Naive B cell (primary cell): ENCODE measurements around the gene LYPD4. TPM values are rescaled to one million over a fixed set of nuclear protein-coding genes. Genes with fewer than 3 reads are reported as not detected.
"Not testable (repeated sequence)": the region's sequence is repeated elsewhere in the genome, so short reads cannot be mapped to it uniquely, and the experiment has no call there.

Experiments
- ATAC-seq, 2 donors: fragments of 150-1000 bp; cut with Tn5 transposase; 2 replicates each; pipeline ENCODE4 v1.10.0; 2021; ENCODE audit warnings: low read depth in 2 of 2, mild to moderate bottlenecking in 2 of 2, moderate library complexity in 2 of 2
- DNase-seq: peaks from one replicate; pipeline ENCODE4 v3.0.0; 2022
- H3K27ac Mint-ChIP-seq, 6 donors: one replicate each; pipeline ENCODE4 v1.8.0; 2020 to 2022; ENCODE audit warnings: mild to moderate bottlenecking in 6 of 6, mixed read lengths in 6 of 6, moderate library complexity in 5 of 6, inconsistent platforms in 2 of 6
- H3K27me3 Mint-ChIP-seq, 3 donors: one replicate each; pipeline ENCODE4 v1.8.0; 2021 to 2022; ENCODE audit warnings: mixed read lengths in 3 of 3, mild to moderate bottlenecking in 1 of 3
- H3K36me3 Mint-ChIP-seq, 2 donors: one replicate each; pipeline ENCODE4 v1.8.0; 2020 to 2022; ENCODE audit warnings: mixed read lengths in 2 of 2, inconsistent platforms in 1 of 2, mild to moderate bottlenecking in 1 of 2
- H3K4me1 Mint-ChIP-seq, 3 donors: one replicate each; pipeline ENCODE4 v1.8.0; 2020 to 2022; ENCODE audit warnings: mixed read lengths in 3 of 3, inconsistent platforms in 1 of 3, mild to moderate bottlenecking in 1 of 3, moderate library complexity in 1 of 3
- H3K4me3 Mint-ChIP-seq, 8 donors: one replicate each; pipeline ENCODE4 v1.8.0; 2020 to 2022; ENCODE audit warnings: mild to moderate bottlenecking in 8 of 8, mixed read lengths in 8 of 8, moderate library complexity in 8 of 8, inconsistent platforms in 2 of 8
- H3K9me3 Mint-ChIP-seq, 7 donors: one replicate each; pipeline ENCODE4 v1.8.0; 2020 to 2022; ENCODE audit warnings: mixed read lengths in 7 of 7, mild to moderate bottlenecking in 5 of 7, inconsistent platforms in 2 of 7, moderate library complexity in 1 of 7
- polyA plus RNA-seq, 6 donors: library from polyadenylated mRNA; unstranded; fragments of 300-500 nt; fragmentation: Illumina TruSeq; gene quantifications; one replicate each; pipeline ENCODE4 v1.2.3, GENCODE V29; 2021; ENCODE audit warnings: low read depth in 6 of 6

Gene LYPD4
- polyA plus RNA-seq, 6 donors from 2014 or later, result not detected

- Mint-ChIP-seq H3K27ac (peak overlapping the region in 1 of 6 donors; percentile 60), H3K4me1 (peaks cover 23 to 34% (median 30%) of the 10 kb centered on the region in 3 donors), H3K9me3 (no peaks in the 10 kb centered on the region), H3K4me3 (no peak overlapping the region), H3K27me3 (peaks cover 5 to 16% (median 12%) of the 10 kb centered on the region in 3 donors), H3K36me3 (no peaks in the 10 kb centered on the region)
- no peak for ATAC-seq
- no peak for DNase-seq
Observed at GRCh38 chr19:41799444-41800000, 45.0 kb downstream of the LYPD4 start.

- Mint-ChIP-seq H3K27me3 (peaks cover 10 to 30% (median 25%) of the 10 kb centered on the region in 3 donors), H3K27ac (no peak overlapping the region), H3K9me3 (no peaks in the 10 kb centered on the region)
Observed at GRCh38 chr19:41796901-41797300, 47.6 kb downstream of the LYPD4 start.

GRCh38 chr19:41796362-41796761, 48.1 kb downstream of the LYPD4 start, which contains the start of gene CEACAM3:
Gene CEACAM3, plus strand, starts transcription at chr19:41796587. Its CDS starts 91 bp downstream, at chr19:41796678.
- DNase-seq (no peak), ATAC-seq (no peak)
- no peak within 1 kb of the TSS for H3K4me3 Mint-ChIP-seq
- no peaks in the 10 kb centered on the region for H3K9me3 Mint-ChIP-seq
- peaks cover 10 to 33% (median 30%) of the 10 kb centered on the region in 3 donors for H3K27me3 Mint-ChIP-seq
- H3K27ac Mint-ChIP-seq, result no peak within 1 kb of the TSS
- H3K4me1 Mint-ChIP-seq, result peaks cover 2 to 12% (median 8%) of the 10 kb centered on the region in 3 donors
- H3K36me3 Mint-ChIP-seq, result no peaks in the 10 kb centered on the region

More at GRCh38 chr19:41796901-41797300, 47.6 kb downstream of the LYPD4 start:
- DNase-seq (no peak), ATAC-seq (no peak)
- no peaks in the 10 kb centered on the region for H3K36me3 Mint-ChIP-seq
- H3K4me3 Mint-ChIP-seq, result no peak overlapping the region
- H3K4me1 Mint-ChIP-seq, result peaks cover 7 to 17% (median 14%) of the 10 kb centered on the region in 3 donors

GRCh38 chr19:41795031-41795461, 49.4 kb downstream of the LYPD4 start:
- ATAC-seq (peak; percentile 91 to 96), DNase-seq (peak; percentile 53)
- Mint-ChIP-seq H3K4me1 (peaks cover 0 to 6% (median 6%) of the 10 kb centered on the region in 3 donors), H3K9me3 (no peaks in the 10 kb centered on the region), H3K27ac (peak overlapping the region in 1 of 6 donors; percentile 71), H3K36me3 (no peaks in the 10 kb centered on the region), H3K27me3 (peaks cover 10 to 33% (median 30%) of the 10 kb centered on the region in 3 donors), H3K4me3 (no peak overlapping the region)

- H3K27me3 Mint-ChIP-seq, result peaks cover 10 to 40% (median 40%) of the 10 kb centered on the region in 3 donors
- H3K4me1 Mint-ChIP-seq, result peaks cover 0 to 6% (median 6%) of the 10 kb centered on the region in 3 donors
- no peak overlapping the region for H3K4me3 Mint-ChIP-seq
- H3K36me3 Mint-ChIP-seq, result no peaks in the 10 kb centered on the region
- H3K27ac Mint-ChIP-seq, result no peak overlapping the region
- H3K9me3 Mint-ChIP-seq, result no peaks in the 10 kb centered on the region
- no peak for DNase-seq
- no peak for ATAC-seq
Observed at GRCh38 chr19:41793414-41793727, 51.1 kb downstream of the LYPD4 start.

- ATAC-seq (peak; percentile 53 to 56), DNase-seq (peak; percentile 19)
- no peaks in the 10 kb centered on the region for H3K36me3 Mint-ChIP-seq
- peak overlapping the region in 1 of 8 donors; percentile 37 for H3K4me3 Mint-ChIP-seq
- H3K27me3 Mint-ChIP-seq, result peaks cover 10 to 43% (median 42%) of the 10 kb centered on the region in 3 donors
- peak overlapping the region in 1 of 6 donors; percentile 38 for H3K27ac Mint-ChIP-seq
- H3K4me1 Mint-ChIP-seq, result peaks cover 0 to 6% (median 6%) of the 10 kb centered on the region in 3 donors
- H3K9me3 Mint-ChIP-seq, result no peaks in the 10 kb centered on the region
Observed at GRCh38 chr19:41792513-41793413, 51.7 kb downstream of the LYPD4 start.

- peaks cover 9 to 51% (median 50%) of the 10 kb centered on the region in 3 donors for H3K27me3 Mint-ChIP-seq
- not testable (repeated sequence) for H3K9me3 Mint-ChIP-seq, H3K36me3 Mint-ChIP-seq, ATAC-seq, H3K27ac Mint-ChIP-seq, H3K4me3 Mint-ChIP-seq, DNase-seq
- peaks cover 18 to 25% (median 19%) of the 10 kb centered on the region in 3 donors for H3K4me1 Mint-ChIP-seq
Observed at GRCh38 chr19:41789053-41789452, 55.4 kb downstream of the LYPD4 start.

GRCh38 chr19:41788518-41788917, 56.0 kb downstream of the LYPD4 start:
- not testable (repeated sequence) for H3K27ac Mint-ChIP-seq, H3K9me3 Mint-ChIP-seq, H3K36me3 Mint-ChIP-seq, DNase-seq, H3K4me3 Mint-ChIP-seq, ATAC-seq
- peaks cover 20 to 31% (median 24%) of the 10 kb centered on the region in 3 donors for H3K4me1 Mint-ChIP-seq
- H3K27me3 Mint-ChIP-seq, result peaks cover 9 to 51% (median 50%) of the 10 kb centered on the region in 3 donors

Other genes with a start within 250 kb of the LYPD4 start
- under 1 TPM in 1 of 6 donors, not detected in 5; 0.44 TPM for gene CEACAM4, start 217.6 kb downstream of the LYPD4 start, polyA plus RNA-seq
- not detected for gene CEACAM7, start 156.4 kb downstream of the LYPD4 start, polyA plus RNA-seq
- not detected for gene CEACAM5, start 136.1 kb downstream of the LYPD4 start, polyA plus RNA-seq
- not detected for gene CEACAM6, start 89.2 kb downstream of the LYPD4 start, polyA plus RNA-seq
- gene CEACAM3, start 48.1 kb downstream of the LYPD4 start, polyA plus RNA-seq, result not detected
- gene DMRTC2, start 359 bp upstream of the LYPD4 start, polyA plus RNA-seq, result not detected
- gene RPS19, start 15.6 kb upstream of the LYPD4 start, polyA plus RNA-seq, result 1,000 to 10,000 TPM; 4,276 to 8,441 (median 6,198) TPM
- 1,000 to 10,000 TPM; 3,426 to 4,601 (median 4,008) TPM for gene CD79A, start 32.6 kb upstream of the LYPD4 start, polyA plus RNA-seq
- gene ARHGEF1, start 38.5 kb upstream of the LYPD4 start, polyA plus RNA-seq, result 100 to 1,000 TPM; 110 to 220 (median 122) TPM
- not detected for gene ERFL, start 83.8 kb upstream of the LYPD4 start, polyA plus RNA-seq
- gene RABAC1, start 114.6 kb upstream of the LYPD4 start, polyA plus RNA-seq, result 100 to 1,000 TPM; 218 to 268 (median 245) TPM
- 1 to 10 TPM in 1 of 6 donors, under 1 TPM in 4, not detected in 1; 0.29 to 1.1 (median 0.45) TPM for gene ATP1A3, start 149.5 kb upstream of the LYPD4 start, polyA plus RNA-seq
- gene GRIK5, start 225.5 kb upstream of the LYPD4 start, polyA plus RNA-seq, result not detected
- 10 to 100 TPM in 5 of 6 donors, 1 to 10 TPM in 1; 6.0 to 27.0 (median 12.2) TPM for gene ZNF574, start 231.5 kb upstream of the LYPD4 start, polyA plus RNA-seq